VCaP (cell line): Measurements from ENCODE around the gene YJU2.

Experiments used
- H3K27ac ChIP-seq: fragments of 450-650 bp; 2 replicates; pipeline ENCODE4 v1.5.1; 2017
- CTCF ChIP-seq: fragments of 450-650 bp; conservative IDR thresholded peaks from 2 replicates; pipeline ENCODE4 v1.5.1; 2017; ENCODE audit warnings: mild to moderate bottlenecking, moderate library complexity

Gene YJU2

GRCh38 chr19:4310247-4311121 is 63.6 kb downstream of the YJU2 start:
- TF ChIP-seq CTCF = no peak
- H3K27ac ChIP-seq = no peak overlapping the region

- H3K27ac ChIP-seq = no peak overlapping the region
- TF ChIP-seq CTCF = no peak
These were observed 67.1 kb downstream of the YJU2 start for GRCh38 chr19:4313847-4314490.

- H3K27ac ChIP-seq = no peak overlapping the region
- no peak for TF ChIP-seq CTCF
These were observed 70.1 kb downstream of the YJU2 start for GRCh38 chr19:4316956-4317355.

GRCh38 chr19:4318460-4318859 is 71.6 kb downstream of the YJU2 start:
- no peak for TF ChIP-seq CTCF
- no peak overlapping the region for H3K27ac ChIP-seq
